GM19240 (cell line): ENCODE data around the gene PTPRT.

ENCODE experiments used
- DNase-seq: peaks from one replicate; pipeline ENCODE4 v3.0.0; 2011; ENCODE audit warnings: low spot score; ENCODE audit not compliant: insufficient read length

Gene PTPRT

DNA sequence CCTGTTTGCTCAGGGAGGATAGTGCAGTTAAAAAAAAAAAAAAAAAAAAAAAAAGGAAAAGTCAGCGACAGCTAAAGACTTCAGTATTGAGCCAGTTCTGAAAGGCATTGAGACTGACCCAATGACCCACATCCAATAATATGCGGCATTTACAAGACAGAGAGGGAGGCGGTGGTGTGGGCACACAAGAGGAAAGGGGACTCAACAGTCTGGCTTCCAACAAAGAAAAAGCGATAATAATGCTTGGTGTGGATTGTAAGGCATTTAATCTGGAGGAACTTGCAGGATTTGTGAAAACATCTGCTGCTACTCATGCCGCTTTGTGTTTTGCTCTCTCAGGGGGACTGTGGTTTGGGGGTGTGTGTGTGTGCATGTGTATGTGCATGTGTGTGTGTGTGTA, 787.3 kb downstream of the PTPRT start:
- no peak for DNase-seq

GRCh38 chr20:42401613-42402012, 788.1 kb downstream of the PTPRT start:
- no peak for DNase-seq

GRCh38 chr20:42399802-42400201, 789.9 kb downstream of the PTPRT start:
- DNase-seq: no peak

- DNase-seq: no peak
Observed at GRCh38 chr20:42392442-42392841, 797.3 kb downstream of the PTPRT start.

DNA sequence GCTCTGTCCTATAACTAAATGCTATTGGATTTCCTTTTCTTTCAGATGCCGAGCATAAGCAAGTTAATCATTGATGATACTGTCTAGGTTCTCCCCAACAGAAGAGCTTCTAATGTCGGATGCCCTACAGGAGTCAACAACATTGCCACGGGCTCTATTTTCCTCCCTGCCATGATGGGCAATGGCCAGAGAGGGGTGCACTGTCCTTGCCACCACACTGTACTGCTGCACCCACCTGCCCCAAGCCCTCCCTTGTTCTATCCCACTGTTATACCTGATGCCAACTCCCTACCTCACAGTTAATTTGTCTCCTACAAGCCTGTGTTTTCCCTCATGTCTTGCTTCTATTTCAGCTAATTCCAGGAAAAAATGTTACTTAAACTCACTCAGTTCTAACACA, 797.9 kb downstream of the PTPRT start:
- no peak for DNase-seq

- DNase-seq: no peak
Observed at GRCh38 chr20:42380287-42380686, 809.4 kb downstream of the PTPRT start.

GRCh38 chr20:42379385-42379784, 810.3 kb downstream of the PTPRT start:
- no peak for DNase-seq

DNA sequence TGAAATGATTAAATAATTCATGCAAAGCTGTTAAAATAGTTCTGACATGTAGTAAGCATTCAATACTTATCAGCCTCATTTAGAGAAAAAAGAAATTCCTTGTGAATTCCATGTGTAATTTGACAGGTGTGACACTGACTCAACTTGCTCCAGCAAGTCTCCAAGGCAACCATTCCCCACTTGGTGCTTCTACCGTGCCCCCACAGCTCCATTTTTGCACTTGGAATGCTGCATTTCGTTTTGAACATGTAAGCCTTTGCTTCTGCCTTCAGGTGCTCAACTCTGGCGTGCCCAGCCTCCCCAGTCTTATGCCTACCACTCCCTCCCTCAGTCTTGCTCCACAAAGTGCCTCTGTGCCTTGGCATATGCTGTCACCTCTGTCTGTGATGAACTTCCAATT, 810.9 kb downstream of the PTPRT start:
- DNase-seq: no peak

GRCh38 chr20:42376131-42376530, 813.6 kb downstream of the PTPRT start:
- DNase-seq: no peak

GRCh38 chr20:42373049-42373448, 816.7 kb downstream of the PTPRT start:
- no peak for DNase-seq

DNA sequence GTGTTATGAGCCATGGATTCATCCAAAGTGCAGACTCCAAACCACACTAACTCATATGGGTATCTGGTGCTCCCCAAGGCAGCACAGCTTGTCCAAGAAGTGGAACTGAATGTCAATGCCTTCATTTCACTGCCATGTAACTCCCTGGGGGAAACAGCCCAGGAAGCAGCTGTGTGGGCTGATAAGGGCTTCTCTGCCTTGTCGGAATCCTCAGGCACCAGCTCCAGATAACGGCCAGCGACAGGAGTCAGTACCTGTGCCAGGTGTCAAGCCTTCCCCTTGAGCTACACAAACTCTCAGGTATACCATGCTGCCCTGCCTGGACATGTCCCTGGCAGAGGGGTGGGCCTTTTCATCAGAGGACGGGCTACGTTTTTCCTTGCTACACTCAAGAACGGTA, 819.6 kb downstream of the PTPRT start:
- DNase-seq: no peak

- DNase-seq: no peak
Observed at GRCh38 chr20:42368910-42369309, 820.8 kb downstream of the PTPRT start.

- no peak for DNase-seq
Observed at GRCh38 chr20:42366626-42367025, 823.1 kb downstream of the PTPRT start.

- no peak for DNase-seq
Observed at GRCh38 chr20:42364446-42364845, 825.3 kb downstream of the PTPRT start.

GRCh38 chr20:42361402-42361970, 828.2 kb downstream of the PTPRT start:
- no peak for DNase-seq

- DNase-seq: no peak
Observed at GRCh38 chr20:42360621-42361020, 829.1 kb downstream of the PTPRT start.

GRCh38 chr20:42359617-42360016, 830.1 kb downstream of the PTPRT start:
- no peak for DNase-seq

DNA sequence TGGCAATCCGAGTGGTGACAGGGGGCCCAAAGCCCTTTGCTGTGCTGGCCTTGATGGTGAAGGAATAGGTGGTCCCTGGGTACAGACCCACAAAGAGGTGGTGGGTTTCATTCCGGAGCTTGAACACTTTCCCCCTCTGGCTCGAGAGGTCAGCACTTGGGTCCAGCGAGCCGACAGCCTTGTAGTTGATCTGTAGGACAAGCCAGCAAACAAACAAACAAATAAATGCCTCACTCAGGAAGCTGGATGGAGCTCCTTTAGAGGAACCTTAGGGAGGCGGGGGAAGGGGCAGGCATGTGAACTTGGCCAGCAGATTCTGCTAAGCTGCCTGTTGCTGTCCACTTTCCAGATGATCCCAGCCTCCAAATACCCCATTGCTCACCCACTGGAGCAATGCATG, 837.6 kb downstream of the PTPRT start:
- DNase-seq: no peak

DNA sequence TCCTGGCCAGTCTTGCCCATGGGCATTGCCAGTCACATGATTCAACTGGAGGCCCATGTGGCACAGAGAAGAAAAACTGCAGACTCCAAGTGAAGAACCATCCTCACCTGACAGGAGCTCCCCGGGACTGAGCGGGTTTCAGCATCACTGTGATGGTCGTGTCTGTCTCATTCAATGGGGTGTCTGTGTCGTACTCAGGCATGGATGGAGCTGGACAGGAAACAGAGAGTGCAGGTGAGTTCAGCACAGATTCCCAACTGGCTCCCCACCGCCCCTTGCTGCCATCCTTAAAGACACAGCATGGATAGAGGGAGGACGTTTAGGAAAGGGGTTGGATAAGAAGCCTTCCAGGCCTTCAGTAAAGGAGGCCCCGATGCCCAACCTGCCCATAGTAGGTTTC, 839.2 kb downstream of the PTPRT start:
- DNase-seq: no peak

DNA sequence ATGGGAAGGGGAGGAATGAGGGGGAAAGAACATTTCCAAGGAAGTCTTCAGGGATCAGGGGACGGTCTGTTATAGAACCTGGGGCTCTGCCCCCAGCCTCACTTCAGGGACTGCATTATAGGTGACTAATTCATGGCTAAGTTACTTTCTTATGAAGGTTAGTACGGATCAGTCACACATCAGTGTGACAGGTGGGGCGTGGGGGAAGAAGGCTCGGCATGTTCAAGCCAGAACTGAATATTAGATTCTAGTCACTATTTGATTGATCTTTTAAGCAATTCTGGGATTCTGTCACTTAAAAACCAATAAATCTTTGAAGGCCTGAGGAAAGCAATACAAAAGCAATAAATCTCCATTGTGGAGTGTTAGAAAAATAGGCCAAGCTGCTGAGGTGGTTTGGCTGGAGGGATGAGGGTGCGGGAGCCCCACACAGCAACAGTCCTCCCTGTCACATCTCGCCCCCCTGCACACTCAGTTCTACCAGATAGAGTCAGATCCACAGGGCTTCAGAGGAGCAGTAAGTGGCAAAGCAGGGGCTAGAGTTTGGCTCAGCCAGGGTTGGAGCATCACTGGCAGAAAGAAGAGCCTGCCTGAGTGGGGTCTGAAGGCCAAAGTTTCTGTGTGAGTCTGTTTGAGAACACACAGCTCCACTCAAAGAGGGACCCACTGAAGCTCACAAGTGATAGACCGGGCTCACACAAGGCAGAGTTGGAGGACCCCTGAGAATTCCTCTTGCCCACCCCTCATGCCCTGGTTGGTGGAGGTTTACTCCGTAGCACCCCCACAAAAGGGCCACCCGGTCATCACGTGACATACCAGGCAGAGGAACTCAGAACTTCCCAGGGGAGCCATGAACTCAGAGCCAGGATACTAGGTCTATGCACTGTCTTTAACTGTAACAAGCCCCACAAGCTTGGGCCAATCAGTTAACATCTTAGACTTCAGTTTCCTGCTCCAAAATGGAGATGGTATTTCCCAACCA, 843.2 kb downstream of the PTPRT start:
- DNase-seq: no peak

GRCh38 chr20:42341654-42342053, 848.1 kb downstream of the PTPRT start:
- DNase-seq: no peak

- DNase-seq: no peak
Observed at GRCh38 chr20:42340368-42340767, 849.3 kb downstream of the PTPRT start.
